Mesenchymal stem cell (in vitro differentiated cells and primary cell): Measurements from ENCODE around the gene STX1A.

Experiments used
- DNase-seq: peaks from one replicate; pipeline ENCODE4 v3.0.0-alpha.2; 2013
- H2AFZ ChIP-seq: one replicate; pipeline ENCODE4 v1.6.1; 2013; ENCODE audit warnings: low read depth, mild to moderate bottlenecking, control low read depth, inconsistent platforms, low read length, moderate library complexity
- H2AK5ac ChIP-seq: 2 replicates; pipeline ENCODE4 v1.6.1; 2013; ENCODE audit warnings: low read length, moderate library complexity, mild to moderate bottlenecking, inconsistent platforms; ENCODE audit not compliant: severe bottlenecking
- H2BK120ac ChIP-seq: one replicate; pipeline ENCODE4 v1.6.1; 2013; ENCODE audit warnings: low read depth, mild to moderate bottlenecking, inconsistent platforms, low read length, moderate library complexity
- H2BK12ac ChIP-seq, 2 experiments: one replicate each; pipeline ENCODE4 v1.6.1; 2013; ENCODE audit warnings: inconsistent platforms in 2 of 2, low read length in 2 of 2, mild to moderate bottlenecking in 2 of 2, moderate library complexity in 2 of 2, control low read depth in 1 of 2
- H2BK15ac ChIP-seq: one replicate; pipeline ENCODE4 v1.6.1; 2013; ENCODE audit warnings: mild to moderate bottlenecking, low read depth, inconsistent platforms; ENCODE audit not compliant: poor library complexity, severe bottlenecking
- H2BK5ac ChIP-seq: 2 replicates; pipeline ENCODE4 v1.6.1; 2013; ENCODE audit warnings: low read depth, mild to moderate bottlenecking, low read length, control low read depth, inconsistent platforms; ENCODE audit not compliant: poor library complexity, severe bottlenecking
- H3K14ac ChIP-seq, 2 experiments: one replicate each; pipeline ENCODE4 v1.6.1; 2013; ENCODE audit warnings: inconsistent platforms in 2 of 2, low read length in 2 of 2, control low read depth in 1 of 2, mild to moderate bottlenecking in 1 of 2, moderate library complexity in 1 of 2
- H3K18ac ChIP-seq, 2 experiments: one replicate each; pipeline ENCODE4 v1.6.1; 2013; ENCODE audit warnings: inconsistent platforms in 2 of 2, low read length in 2 of 2, control low read depth in 1 of 2, low read depth in 1 of 2, mild to moderate bottlenecking in 1 of 2
- H3K23ac ChIP-seq, 2 experiments: one replicate each; pipeline ENCODE4 v1.6.1; 2013; ENCODE audit warnings: inconsistent platforms in 2 of 2, low read length in 2 of 2, mild to moderate bottlenecking in 2 of 2, moderate library complexity in 2 of 2, control low read depth in 1 of 2
- H3K27ac ChIP-seq: 2 replicates; pipeline ENCODE4 v1.5.1; 2013; ENCODE audit warnings: mild to moderate bottlenecking, moderate library complexity, low read length, control low read depth, inconsistent platforms; ENCODE audit not compliant: poor library complexity, severe bottlenecking
- H3K27me3 ChIP-seq, 2 experiments: 2 replicates each; pipeline versions ENCODE4 v1.6.1 to v1.7.0; 2013; ENCODE audit warnings: low read length in 2 of 2, mild to moderate bottlenecking in 2 of 2, moderate library complexity in 2 of 2, control low read depth in 1 of 2, inconsistent platforms in 1 of 2; ENCODE audit not compliant: control insufficient read depth in 1 of 2, insufficient read depth in 1 of 2
- H3K36me3 ChIP-seq, 2 experiments: 2 replicates each; pipeline versions ENCODE4 v1.6.1 to v1.7.0; 2013; ENCODE audit warnings: low read length in 2 of 2, control low read depth in 1 of 2, inconsistent platforms in 1 of 2, low read depth in 1 of 2, mild to moderate bottlenecking in 1 of 2; ENCODE audit not compliant: insufficient read depth in 2 of 2, control insufficient read depth in 1 of 2
- H3K4ac ChIP-seq, 2 experiments: one replicate each; pipeline ENCODE4 v1.6.1; 2013; ENCODE audit warnings: inconsistent platforms in 2 of 2, low read length in 2 of 2, mild to moderate bottlenecking in 2 of 2, moderate library complexity in 2 of 2, control low read depth in 1 of 2, low read depth in 1 of 2
- H3K4me1 ChIP-seq: 2 replicates; pipeline ENCODE4 v1.6.1; 2013; ENCODE audit warnings: low read depth, low read length, control low read depth; ENCODE audit not compliant: control insufficient read depth, insufficient read depth
- H3K4me2 ChIP-seq: 2 replicates; pipeline ENCODE4 v1.6.1; 2013; ENCODE audit warnings: low read length, mild to moderate bottlenecking, inconsistent platforms; ENCODE audit not compliant: poor library complexity, severe bottlenecking
- H3K4me3 ChIP-seq, 2 experiments: 2 replicates each; pipeline versions ENCODE4 v1.5.1 to v1.7.0; 2013; ENCODE audit warnings: low read length in 2 of 2, mild to moderate bottlenecking in 2 of 2, control low read depth in 1 of 2, low read depth in 1 of 2; ENCODE audit not compliant: insufficient read depth in 1 of 2
- H3K79me1 ChIP-seq: replicated peaks from 2 replicates; pipeline ENCODE4 v1.6.1; 2013; ENCODE audit warnings: mild to moderate bottlenecking, control low read depth, low read length, inconsistent platforms; ENCODE audit not compliant: poor library complexity, severe bottlenecking
- H3K9ac ChIP-seq: 2 replicates; pipeline ENCODE4 v1.7.0; 2013; ENCODE audit warnings: mild to moderate bottlenecking, low read length, moderate library complexity
- H3K9me3 ChIP-seq: 2 replicates; pipeline ENCODE4 v1.7.0; 2013; ENCODE audit warnings: mild to moderate bottlenecking, low read length; ENCODE audit not compliant: control insufficient read depth
- H4K8ac ChIP-seq: one replicate; pipeline ENCODE4 v1.6.1; 2013; ENCODE audit warnings: inconsistent platforms, mild to moderate bottlenecking, low read length, moderate library complexity
- H4K91ac ChIP-seq: one replicate; pipeline ENCODE4 v1.6.1; 2013; ENCODE audit warnings: mild to moderate bottlenecking, low read length, inconsistent platforms
- WGBS: methylation state at CpG from one replicate; pipeline ENCODE4 v1.1.7; 2013; ENCODE audit warnings: mixed read lengths; 5-methylcytosine and 5-hydroxymethylcytosine counted together

STX1A gene

GRCh38 chr7:73699370-73700068 is 19.9 kb downstream of the STX1A start:
- H4K91ac ChIP-seq: no peak overlapping the region
- H3K4ac ChIP-seq: no peak overlapping the region
- H3K36me3 ChIP-seq: peaks cover 89 to 91% of the 10 kb centered on the region in 2 experiments
- H3K4me2 ChIP-seq: no peak overlapping the region
- no peak overlapping the region for H2AFZ ChIP-seq
- H3K27ac ChIP-seq: no peak overlapping the region
- no peak overlapping the region for H2BK5ac ChIP-seq
- WGBS: 94% methylated on average over 15 of the region's 15 CpGs
- H3K4me1 ChIP-seq: peaks cover 17% of the 10 kb centered on the region
- H3K79me1 ChIP-seq: peaks cover 11% of the 10 kb centered on the region
- no peak overlapping the region for H3K23ac ChIP-seq
- no peak overlapping the region for H2BK15ac ChIP-seq
- no peaks in the 10 kb centered on the region for H3K27me3 ChIP-seq
- no peak overlapping the region for H4K8ac ChIP-seq
- no peak overlapping the region for H2BK12ac ChIP-seq
- no peak overlapping the region for H2AK5ac ChIP-seq
- no peak overlapping the region for H3K14ac ChIP-seq
- no peak overlapping the region for H3K9ac ChIP-seq
- H3K18ac ChIP-seq: no peak overlapping the region
- H3K9me3 ChIP-seq: no peaks in the 10 kb centered on the region
- no peak overlapping the region for H3K4me3 ChIP-seq
- DNase-seq: no peak
- H2BK120ac ChIP-seq: no peak overlapping the region

GRCh38 chr7:73698410-73698809 is 21.1 kb downstream of the STX1A start:
- no peak overlapping the region for H2BK5ac ChIP-seq
- H3K23ac ChIP-seq: no peak overlapping the region
- peaks cover 93% of the 10 kb centered on the region in 2 experiments for H3K36me3 ChIP-seq
- no peak overlapping the region for H2BK12ac ChIP-seq
- no peak overlapping the region for H3K4me3 ChIP-seq
- no peak overlapping the region for H2AFZ ChIP-seq
- H3K9me3 ChIP-seq: no peaks in the 10 kb centered on the region
- no peak for DNase-seq
- H3K14ac ChIP-seq: no peak overlapping the region
- H3K9ac ChIP-seq: no peak overlapping the region
- no peak overlapping the region for H2BK120ac ChIP-seq
- H4K8ac ChIP-seq: no peak overlapping the region
- H3K79me1 ChIP-seq: peaks cover 11% of the 10 kb centered on the region
- H3K4ac ChIP-seq: no peak overlapping the region
- peaks cover 8% of the 10 kb centered on the region for H3K4me1 ChIP-seq
- H3K27ac ChIP-seq: no peak overlapping the region
- H3K4me2 ChIP-seq: no peak overlapping the region
- no peak overlapping the region for H3K18ac ChIP-seq
- no peak overlapping the region for H4K91ac ChIP-seq
- no peaks in the 10 kb centered on the region for H3K27me3 ChIP-seq
- no peak overlapping the region for H2BK15ac ChIP-seq
- H2AK5ac ChIP-seq: no peak overlapping the region
- WGBS: 95% methylated on average over 7 of the region's 7 CpGs

DNA sequence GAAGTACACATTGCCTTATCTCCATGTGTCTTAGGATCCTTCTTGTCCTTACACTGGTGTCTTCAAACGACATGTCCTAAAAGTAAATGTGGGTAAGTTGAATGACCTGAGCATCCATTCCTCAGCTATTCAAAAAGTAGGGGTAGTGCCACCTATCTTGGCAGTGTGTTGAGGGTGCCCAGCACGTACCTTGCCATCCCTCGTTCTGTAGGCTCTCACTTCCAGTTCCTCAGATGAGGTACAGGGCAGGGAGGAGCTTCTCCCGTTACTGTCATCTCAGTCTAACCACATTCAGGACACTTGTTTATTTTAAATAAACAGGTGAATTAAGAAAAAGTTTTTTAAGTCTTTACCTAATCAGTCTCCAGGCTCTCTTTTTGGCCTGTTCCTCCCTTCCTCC is 23.1 kb downstream of the STX1A start:
- Histone ChIP-seq H3K9me3 (no peaks in the 10 kb centered on the region), H3K18ac (no peak overlapping the region), H3K4me1 (peaks cover 6% of the 10 kb centered on the region), H2BK12ac (no peak overlapping the region), H3K4me3 (no peak overlapping the region), H2AK5ac (no peak overlapping the region), H2BK15ac (no peak overlapping the region), H3K23ac (no peak overlapping the region), H3K27ac (no peak overlapping the region), H3K4ac (no peak overlapping the region), H3K9ac (no peak overlapping the region), H3K14ac (no peak overlapping the region), H4K8ac (no peak overlapping the region), H3K79me1 (peaks cover 9% of the 10 kb centered on the region), H3K4me2 (no peak overlapping the region), H4K91ac (no peak overlapping the region), H3K36me3 (peaks cover 89 to 94% of the 10 kb centered on the region in 2 experiments), H2BK5ac (no peak overlapping the region), H3K27me3 (no peaks in the 10 kb centered on the region), H2BK120ac (no peak overlapping the region), H2AFZ (no peak overlapping the region)
- DNase-seq: no peak
- 93% methylated on average over 3 of the region's 4 CpGs for WGBS

DNA sequence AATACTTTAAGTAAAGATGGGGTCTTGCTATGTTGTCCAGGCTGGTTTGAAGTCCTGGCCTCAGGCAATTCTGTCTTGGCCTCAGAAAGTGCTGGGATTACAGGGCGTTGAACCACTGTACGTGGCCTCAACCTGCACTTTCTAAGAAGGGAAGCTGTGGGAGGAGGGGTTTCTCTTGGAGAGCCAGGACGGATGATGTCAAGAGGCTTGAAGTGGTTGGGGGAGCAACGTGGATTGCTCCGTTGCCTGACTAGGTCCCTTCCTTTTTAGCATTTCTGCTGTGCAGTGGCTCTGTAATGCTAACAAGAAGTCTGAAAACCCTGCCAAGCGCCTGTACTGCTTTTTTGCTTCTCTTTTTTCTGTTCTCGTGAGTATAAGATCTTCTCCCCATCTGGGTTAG is 28.8 kb downstream of the STX1A start:
- Histone ChIP-seq H3K4me3 (no peak overlapping the region), H3K36me3 (peaks cover 75 to 83% of the 10 kb centered on the region in 2 experiments), H4K8ac (no peak overlapping the region), H4K91ac (no peak overlapping the region), H3K4me1 (no peaks in the 10 kb centered on the region), H2BK5ac (no peak overlapping the region), H2BK12ac (no peak overlapping the region), H3K9me3 (no peaks in the 10 kb centered on the region), H3K27ac (no peak overlapping the region), H3K4me2 (no peak overlapping the region), H2BK15ac (no peak overlapping the region), H2AK5ac (no peak overlapping the region), H3K4ac (no peak overlapping the region), H3K23ac (no peak overlapping the region), H3K18ac (no peak overlapping the region), H3K27me3 (no peaks in the 10 kb centered on the region), H3K9ac (no peak overlapping the region), H2BK120ac (no peak overlapping the region), H3K14ac (no peak overlapping the region), H2AFZ (no peak overlapping the region), H3K79me1 (peaks cover 37% of the 10 kb centered on the region)
- DNase-seq: no peak
- 92% methylated on average over 7 of the region's 7 CpGs for WGBS
